Effector CD4-positive, alpha-beta T cell (primary cell): ENCODE measurements around the gene OR10G3.

Source experiments
- DNase-seq: peaks from one replicate; pipeline ENCODE4 v3.0.0-alpha.2; 2020

The OR10G3 gene

GRCh38 chr14:21535545-21536417 lies 44.1 kb downstream of the OR10G3 start:
- no peak for DNase-seq

- DNase-seq, result no peak
Observed at GRCh38 chr14:21534576-21534975, 45.3 kb downstream of the OR10G3 start.

GRCh38 chr14:21533294-21533693 lies 46.6 kb downstream of the OR10G3 start:
- no peak for DNase-seq

GRCh38 chr14:21529515-21529914 lies 50.4 kb downstream of the OR10G3 start:
- DNase-seq, result no peak

- DNase-seq, result no peak
Observed at GRCh38 chr14:21528381-21529348, 51.2 kb downstream of the OR10G3 start.

GRCh38 chr14:21527318-21527679 lies 52.6 kb downstream of the OR10G3 start:
- DNase-seq, result no peak

GRCh38 chr14:21526672-21527317 lies 53.1 kb downstream of the OR10G3 start:
- DNase-seq, result no peak

GRCh38 chr14:21525962-21526671 lies 53.8 kb downstream of the OR10G3 start, which contains the start of gene SALL2:
Gene SALL2, minus strand, starts transcription at chr14:21526346. Its CDS starts 219 bp downstream, at chr14:21526127.
- peak; percentile 53 for DNase-seq

GRCh38 chr14:21525571-21525961 lies 54.3 kb downstream of the OR10G3 start:
- DNase-seq, result no peak

GRCh38 chr14:21524575-21525490 lies 55.0 kb downstream of the OR10G3 start:
- DNase-seq, result no peak

GRCh38 chr14:21523203-21523602 lies 56.7 kb downstream of the OR10G3 start:
- no peak for DNase-seq

- no peak for DNase-seq
Observed at GRCh38 chr14:21521501-21521900, 58.4 kb downstream of the OR10G3 start.

- no peak for DNase-seq
Observed at GRCh38 chr14:21520767-21521166, 59.1 kb downstream of the OR10G3 start.

- DNase-seq, result no peak
Observed at GRCh38 chr14:21518725-21519124, 61.2 kb downstream of the OR10G3 start.
